GM23338 (cell line): ENCODE measurements around the gene FOXP1.

Experiments used
- POLR2AphosphoS5 ChIP-seq: IDR thresholded peaks from 2 replicates; pipeline ENCODE4 v1.6.1; 2016; ENCODE audit warnings: antibody characterized with exemption, low read depth
- TF ChIP-seq, protein P1 (sequence below), 2 experiments: fragments of 200-600 bp in 1 of 2; sonication (generic) in 1 of 2; conservative IDR thresholded peaks; 2 replicates each; pipeline versions ENCODE4 v1.5.1 to v1.6.1; 2016 to 2017; ENCODE audit warnings: antibody characterized with exemption in 2 of 2, low read depth in 2 of 2, mild to moderate bottlenecking in 2 of 2, moderate library complexity in 1 of 2

GRCh38 chr3:71458895-71459294 lies 124.6 kb downstream of the FOXP1 start:
- TF ChIP-seq POLR2AphosphoS5, result no peak
- TF ChIP-seq, protein P1, sequence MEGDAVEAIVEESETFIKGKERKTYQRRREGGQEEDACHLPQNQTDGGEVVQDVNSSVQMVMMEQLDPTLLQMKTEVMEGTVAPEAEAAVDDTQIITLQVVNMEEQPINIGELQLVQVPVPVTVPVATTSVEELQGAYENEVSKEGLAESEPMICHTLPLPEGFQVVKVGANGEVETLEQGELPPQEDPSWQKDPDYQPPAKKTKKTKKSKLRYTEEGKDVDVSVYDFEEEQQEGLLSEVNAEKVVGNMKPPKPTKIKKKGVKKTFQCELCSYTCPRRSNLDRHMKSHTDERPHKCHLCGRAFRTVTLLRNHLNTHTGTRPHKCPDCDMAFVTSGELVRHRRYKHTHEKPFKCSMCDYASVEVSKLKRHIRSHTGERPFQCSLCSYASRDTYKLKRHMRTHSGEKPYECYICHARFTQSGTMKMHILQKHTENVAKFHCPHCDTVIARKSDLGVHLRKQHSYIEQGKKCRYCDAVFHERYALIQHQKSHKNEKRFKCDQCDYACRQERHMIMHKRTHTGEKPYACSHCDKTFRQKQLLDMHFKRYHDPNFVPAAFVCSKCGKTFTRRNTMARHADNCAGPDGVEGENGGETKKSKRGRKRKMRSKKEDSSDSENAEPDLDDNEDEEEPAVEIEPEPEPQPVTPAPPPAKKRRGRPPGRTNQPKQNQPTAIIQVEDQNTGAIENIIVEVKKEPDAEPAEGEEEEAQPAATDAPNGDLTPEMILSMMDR (conservative IDR thresholded peaks at IDR 0.05; ENCODE audit: low read depth in 2 of 2), result no peak
